Activated naive CD4-positive, alpha-beta T cell treated with anti-CD3 and anti-CD28 coated beads, Interleukin-2, amount 10 ng/mL, durations not matched to agents 7 days and 5 days (primary cell): ENCODE data around the gene PIGU.
"Not testable (repeated sequence)": the region's sequence is repeated elsewhere in the genome, so short reads cannot be mapped to it uniquely, and the experiment has no call there.

Experiments used
- CTCF ChIA-PET: fragments of 350-600 bp; sonication (Branson Sonifier 250); formaldehyde crosslinking; loops from one replicate; lab custom pipeline; 2021; ENCODE audit warnings: antibody characterized with exemption; lab: Charles Lee
- DNase-seq: peaks from one replicate; pipeline ENCODE4 v3.0.0-alpha.2; 2020
- H3K27ac Mint-ChIP-seq: one replicate; pipeline ENCODE4 v1.8.0; 2021; ENCODE audit warnings: mild to moderate bottlenecking, moderate library complexity, mixed read lengths
- H3K27me3 Mint-ChIP-seq: one replicate; pipeline ENCODE4 v1.8.0; 2021; ENCODE audit warnings: mild to moderate bottlenecking, mixed read lengths
- H3K36me3 Mint-ChIP-seq: one replicate; pipeline ENCODE4 v1.8.0; 2021; ENCODE audit warnings: mixed read lengths
- H3K4me1 Mint-ChIP-seq: one replicate; pipeline ENCODE4 v1.8.0; 2021; ENCODE audit warnings: mixed read lengths
- H3K4me3 Mint-ChIP-seq: one replicate; pipeline ENCODE4 v1.8.0; 2021; ENCODE audit warnings: mild to moderate bottlenecking, moderate library complexity, mixed read lengths
- H3K9me3 Mint-ChIP-seq: one replicate; pipeline ENCODE4 v1.8.0; 2021; ENCODE audit warnings: mixed read lengths

Gene PIGU

GRCh38 chr20:34703424-34704176, 26.7 kb upstream of the PIGU start:
- peaks cover 45% of the 10 kb centered on the region for H3K4me1 Mint-ChIP-seq
- CTCF ChIA-PET = interaction anchor here (0.6 to 6.1 kb wide), 6 partner anchors 66 to 392 kb away, joined by 3 to 53 read pairs (median 5); no protein-coding TSS in a partner anchor
- H3K27me3 Mint-ChIP-seq = peaks cover 51% of the 10 kb centered on the region
- H3K9me3 Mint-ChIP-seq = no peaks in the 10 kb centered on the region
- DNase-seq = peak; percentile 25
- no peaks in the 10 kb centered on the region for H3K36me3 Mint-ChIP-seq
- H3K4me3 Mint-ChIP-seq = peak overlapping the region; percentile 97
- H3K27ac Mint-ChIP-seq = peak overlapping the region; percentile 90

- DNase-seq = no peak
- H3K36me3 Mint-ChIP-seq = no peaks in the 10 kb centered on the region
- H3K4me1 Mint-ChIP-seq = peaks cover 39% of the 10 kb centered on the region
- peak overlapping the region; percentile 97 for H3K4me3 Mint-ChIP-seq
- no peak overlapping the region for H3K27ac Mint-ChIP-seq
- no peaks in the 10 kb centered on the region for H3K9me3 Mint-ChIP-seq
- H3K27me3 Mint-ChIP-seq = peaks cover 53% of the 10 kb centered on the region
- CTCF ChIA-PET = interaction anchor here (0.6 to 6.1 kb wide), 6 partner anchors 67 to 391 kb away, joined by 3 to 53 read pairs (median 5); no protein-coding TSS in a partner anchor
These were observed 26.1 kb upstream of the PIGU start for GRCh38 chr20:34703061-34703423.

GRCh38 chr20:34701405-34702085, 24.7 kb upstream of the PIGU start:
- no peaks in the 10 kb centered on the region for H3K36me3 Mint-ChIP-seq
- H3K9me3 Mint-ChIP-seq = no peaks in the 10 kb centered on the region
- H3K4me1 Mint-ChIP-seq = peaks cover 30% of the 10 kb centered on the region
- DNase-seq = no peak
- H3K27me3 Mint-ChIP-seq = peaks cover 53% of the 10 kb centered on the region
- no peak overlapping the region for H3K27ac Mint-ChIP-seq
- CTCF ChIA-PET = interaction anchor here (1.2 kb wide), 1 partner anchor 389 kb away, joined by 3 read pairs; no protein-coding TSS in a partner anchor
- no peak overlapping the region for H3K4me3 Mint-ChIP-seq

- CTCF ChIA-PET = no interaction called here
- peaks cover 15% of the 10 kb centered on the region for H3K27me3 Mint-ChIP-seq
- DNase-seq = no peak
- no peaks in the 10 kb centered on the region for H3K9me3 Mint-ChIP-seq
- H3K4me3 Mint-ChIP-seq = no peak overlapping the region
- H3K36me3 Mint-ChIP-seq = no peaks in the 10 kb centered on the region
- no peak overlapping the region for H3K27ac Mint-ChIP-seq
- no peaks in the 10 kb centered on the region for H3K4me1 Mint-ChIP-seq
These were observed 16.5 kb upstream of the PIGU start for GRCh38 chr20:34693414-34693813.

GRCh38 chr20:34691838-34692237, 14.9 kb upstream of the PIGU start:
- Mint-ChIP-seq H3K36me3 (no peaks in the 10 kb centered on the region), H3K9me3 (no peaks in the 10 kb centered on the region), H3K4me3 (no peak overlapping the region), H3K27ac (no peak overlapping the region), H3K4me1 (no peaks in the 10 kb centered on the region), H3K27me3 (peaks cover 5% of the 10 kb centered on the region)
- CTCF ChIA-PET = interaction anchor here (1.1 to 1.7 kb wide), 2 partner anchors 153 to 379 kb away, joined by 3 to 6 read pairs; no protein-coding TSS in a partner anchor
- DNase-seq = no peak

GRCh38 chr20:34689486-34689885, 12.6 kb upstream of the PIGU start:
- Mint-ChIP-seq H3K4me1 (no peaks in the 10 kb centered on the region), H3K27ac (no peak overlapping the region), H3K36me3 (no peaks in the 10 kb centered on the region), H3K9me3 (no peaks in the 10 kb centered on the region), H3K27me3 (peaks cover 5% of the 10 kb centered on the region), H3K4me3 (no peak overlapping the region)
- no peak for DNase-seq
- CTCF ChIA-PET = interaction anchor here (0.7 to 1.1 kb wide), 4 partner anchors 19 to 377 kb away, joined by 3 read pairs; no protein-coding TSS in a partner anchor

GRCh38 chr20:34683667-34684066, 6.8 kb upstream of the PIGU start:
- Mint-ChIP-seq H3K27me3 (no peaks in the 10 kb centered on the region), H3K4me3 (no peak overlapping the region), H3K27ac (no peak overlapping the region), H3K9me3 (no peaks in the 10 kb centered on the region), H3K4me1 (peaks cover 2% of the 10 kb centered on the region), H3K36me3 (no peaks in the 10 kb centered on the region)
- no peak for DNase-seq
- CTCF ChIA-PET = no interaction called here

GRCh38 chr20:34680586-34681175, 3.8 kb upstream of the PIGU start:
- peaks cover 13% of the 10 kb centered on the region for H3K4me1 Mint-ChIP-seq

GRCh38 chr20:34675993-34676641, 775 bp downstream of the PIGU start:
- H3K9me3 Mint-ChIP-seq = no peaks in the 10 kb centered on the region
- peak overlapping the region; percentile 96 for H3K27ac Mint-ChIP-seq
- CTCF ChIA-PET = interaction anchor here (1.4 kb wide), 1 partner anchor 33 kb away, joined by 3 read pairs; no protein-coding TSS in a partner anchor
- peak overlapping the region; percentile 93 for H3K4me3 Mint-ChIP-seq
- DNase-seq = no peak
- H3K36me3 Mint-ChIP-seq = no peaks in the 10 kb centered on the region
- H3K4me1 Mint-ChIP-seq = peaks cover 20% of the 10 kb centered on the region
- no peaks in the 10 kb centered on the region for H3K27me3 Mint-ChIP-seq

More at GRCh38 chr20:34680586-34681175, 3.8 kb upstream of the PIGU start:
- CTCF ChIA-PET = interaction anchor here (1.2 kb wide), 1 partner anchor 142 kb away, joined by 3 read pairs; no protein-coding TSS in a partner anchor
- H3K27me3 Mint-ChIP-seq = no peaks in the 10 kb centered on the region
- H3K27ac Mint-ChIP-seq = no peak overlapping the region
- no peak overlapping the region for H3K4me3 Mint-ChIP-seq
- H3K9me3 Mint-ChIP-seq = no peaks in the 10 kb centered on the region
- no peaks in the 10 kb centered on the region for H3K36me3 Mint-ChIP-seq
- no peak for DNase-seq

- CTCF ChIA-PET = no interaction called here
- peaks cover 20% of the 10 kb centered on the region for H3K4me1 Mint-ChIP-seq
These were observed 1.3 kb downstream of the PIGU start for GRCh38 chr20:34675561-34675960.

GRCh38 chr20:34673412-34673811, 3.5 kb downstream of the PIGU start:
- H3K36me3 Mint-ChIP-seq = peaks cover 2% of the 10 kb centered on the region
- H3K27me3 Mint-ChIP-seq = no peaks in the 10 kb centered on the region
- H3K9me3 Mint-ChIP-seq = no peaks in the 10 kb centered on the region
- H3K4me3 Mint-ChIP-seq = no peak overlapping the region
- peaks cover 18% of the 10 kb centered on the region for H3K4me1 Mint-ChIP-seq
- DNase-seq = no peak
- CTCF ChIA-PET = no interaction called here
- no peak overlapping the region for H3K27ac Mint-ChIP-seq

More at GRCh38 chr20:34675561-34675960, 1.3 kb downstream of the PIGU start:
- no peak overlapping the region for H3K4me3 Mint-ChIP-seq
- no peaks in the 10 kb centered on the region for H3K9me3 Mint-ChIP-seq
- H3K36me3 Mint-ChIP-seq = no peaks in the 10 kb centered on the region
- no peaks in the 10 kb centered on the region for H3K27me3 Mint-ChIP-seq
- DNase-seq = no peak
- H3K27ac Mint-ChIP-seq = no peak overlapping the region

GRCh38 chr20:34669094-34669493, 7.8 kb downstream of the PIGU start:
- no peak for DNase-seq
- Mint-ChIP-seq H3K36me3 (peaks cover 2% of the 10 kb centered on the region), H3K4me1 (no peaks in the 10 kb centered on the region), H3K27me3 (no peaks in the 10 kb centered on the region), H3K4me3 (no peak overlapping the region), H3K27ac (no peak overlapping the region), H3K9me3 (no peaks in the 10 kb centered on the region)
- CTCF ChIA-PET = interaction anchor here (0.6 kb wide), 1 partner anchor 51 kb away, joined by 3 read pairs; no protein-coding TSS in a partner anchor

GRCh38 chr20:34664751-34665150, 12.1 kb downstream of the PIGU start:
- DNase-seq, H3K4me3 Mint-ChIP-seq, H3K27me3 Mint-ChIP-seq, CTCF ChIA-PET, H3K9me3 Mint-ChIP-seq, H3K36me3 Mint-ChIP-seq, H3K4me1 Mint-ChIP-seq, H3K27ac Mint-ChIP-seq: not testable (repeated sequence)
